Measurements from ENCODE around the gene C9orf50.
"Not testable (repeated sequence)": the region's sequence is repeated elsewhere in the genome, so short reads cannot be mapped to it uniquely, and the experiment has no call there.

Gene C9orf50

DNA sequence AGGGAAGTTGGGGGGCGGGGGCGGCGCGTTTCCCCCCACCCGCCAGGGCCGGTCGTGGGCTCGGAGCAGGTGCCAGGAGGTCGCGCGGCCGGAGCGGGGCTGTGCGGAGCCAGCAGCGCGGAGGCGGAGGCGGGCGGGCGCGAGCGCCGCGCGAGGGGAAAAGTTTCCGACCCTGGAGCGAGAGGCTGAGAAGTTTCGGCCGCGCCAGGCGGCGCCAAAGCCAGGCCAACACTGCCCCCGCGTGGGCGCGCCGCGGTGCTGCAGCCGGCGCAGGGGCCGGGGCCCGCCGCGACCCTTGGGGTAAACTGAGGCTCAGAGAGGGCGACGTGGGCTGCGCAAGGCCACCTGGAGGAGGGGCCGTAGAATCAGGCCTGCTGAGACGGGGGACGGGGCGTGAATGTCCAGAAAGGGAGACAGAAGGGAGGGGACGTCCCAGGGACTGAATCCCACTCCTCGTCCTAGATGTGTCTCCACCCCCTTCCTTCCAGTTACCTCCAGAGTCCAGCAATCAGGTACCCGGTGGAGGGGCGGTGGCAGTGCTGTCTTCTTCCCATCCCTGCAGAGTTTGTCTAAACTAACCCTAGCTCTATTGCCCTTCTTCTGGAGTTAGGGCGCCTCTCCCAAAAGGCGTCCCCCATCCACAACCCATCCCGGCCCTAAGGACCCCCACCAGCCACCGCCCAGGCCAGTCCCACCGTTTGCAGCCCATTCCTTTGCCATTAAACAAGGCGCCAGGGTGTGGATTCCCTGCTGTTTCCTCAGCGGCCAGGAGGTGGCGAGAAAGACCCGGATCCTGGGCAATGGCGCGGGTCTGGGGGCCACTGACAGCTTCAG lies 10.2 kb downstream of the C9orf50 start:
- DNase-seq (ENCODE audit: low spot score): no peak

DNA sequence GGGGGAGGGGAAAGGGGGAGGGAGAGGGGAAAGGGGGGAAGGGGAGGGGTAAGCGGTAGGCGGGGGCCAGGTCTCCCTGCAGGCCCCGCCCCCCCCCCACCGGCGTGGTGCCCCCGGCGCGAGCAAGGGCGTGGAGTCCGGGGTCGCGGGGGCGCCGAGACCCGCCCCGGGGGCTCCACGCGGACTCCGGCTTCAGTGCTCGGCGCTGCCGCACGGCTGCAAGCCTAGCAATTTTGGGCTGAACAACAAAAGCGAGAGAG lies 10.8 kb downstream of the C9orf50 start:
- no peak for DNase-seq (ENCODE audit: low spot score)

DNA sequence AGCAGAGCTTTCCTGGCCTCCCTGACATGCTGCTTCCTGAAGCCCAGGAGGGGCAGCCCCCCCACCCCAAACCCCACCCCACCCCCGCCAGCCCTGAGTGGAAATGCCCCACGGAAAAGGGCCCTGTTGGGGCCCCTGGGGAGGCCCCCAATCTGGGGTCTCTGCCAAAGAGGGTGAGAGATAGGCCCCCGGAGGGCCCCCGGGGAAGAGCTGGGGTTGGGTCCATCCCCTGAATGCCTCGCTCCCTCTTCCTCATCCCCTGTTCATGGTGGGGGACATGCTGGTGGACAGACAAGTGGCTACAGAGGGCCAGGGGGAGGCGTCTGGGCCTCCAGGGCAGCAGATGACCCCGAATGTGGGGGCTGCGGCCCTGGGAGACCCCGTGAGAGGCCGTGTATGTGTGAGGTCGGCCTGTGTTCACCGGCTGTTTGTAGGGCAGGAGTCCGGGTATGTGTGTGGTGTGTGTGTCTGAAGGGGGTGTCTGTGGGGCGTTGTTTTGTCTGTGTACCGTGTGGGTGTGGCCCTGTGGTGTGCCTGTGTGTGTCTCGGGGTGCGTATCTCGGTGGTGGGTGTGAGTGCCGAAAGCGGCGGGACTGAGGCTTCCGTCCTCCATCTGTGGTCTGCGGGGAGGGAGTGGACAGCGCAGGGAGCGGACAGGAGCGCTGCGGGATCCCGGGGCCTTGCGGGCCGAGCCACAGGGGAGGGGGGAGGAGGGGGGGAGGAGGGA lies 11.3 kb downstream of the C9orf50 start:
- no peak for DNase-seq (ENCODE audit: low spot score)

DNA sequence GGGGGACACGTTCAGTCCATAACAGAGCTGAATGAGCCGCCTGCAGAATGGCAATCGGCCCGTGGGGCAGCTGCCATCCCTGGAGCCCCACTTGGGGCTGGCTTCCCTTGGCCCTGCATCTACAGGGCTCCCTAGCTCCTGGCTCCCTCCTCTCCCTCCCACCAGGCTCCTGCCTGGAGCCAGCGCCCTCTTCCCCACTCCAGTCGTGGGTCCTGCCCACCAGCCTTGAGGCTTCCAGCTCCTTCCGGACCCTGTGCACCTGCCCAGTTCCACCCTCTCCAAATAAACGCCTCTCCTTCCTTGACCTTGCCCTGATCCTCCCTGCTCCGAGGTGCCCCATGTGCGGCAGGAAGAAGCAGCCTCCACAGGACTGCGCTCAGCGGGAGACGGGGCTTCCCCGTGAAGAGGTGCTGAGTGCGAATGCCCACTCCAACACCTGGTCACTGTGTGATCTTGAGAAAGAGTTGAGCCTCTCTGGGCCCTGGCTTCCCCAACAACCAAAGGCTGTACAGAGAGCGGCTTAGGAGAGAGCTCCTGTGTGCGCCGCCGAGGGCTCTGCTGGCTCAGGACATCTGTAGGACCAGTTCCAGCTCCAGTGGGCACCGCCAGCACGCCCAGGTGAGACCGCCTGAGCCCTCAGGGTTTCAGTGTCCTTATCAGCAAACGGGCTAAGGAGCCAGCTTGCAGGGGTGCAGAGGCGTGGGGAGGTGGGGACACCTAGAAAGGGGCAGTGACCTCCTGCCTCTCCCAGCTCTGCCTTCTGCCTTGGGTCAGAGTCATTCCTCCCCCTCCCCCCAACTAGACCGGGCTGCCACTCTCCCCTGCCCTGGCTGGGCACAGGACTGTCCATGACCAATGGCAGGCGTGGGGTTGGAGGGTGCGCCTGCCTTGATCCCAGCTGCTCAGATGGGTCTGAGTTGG lies 12.1 kb downstream of the C9orf50 start:
- DNase-seq (ENCODE audit: low spot score): no peak

DNA sequence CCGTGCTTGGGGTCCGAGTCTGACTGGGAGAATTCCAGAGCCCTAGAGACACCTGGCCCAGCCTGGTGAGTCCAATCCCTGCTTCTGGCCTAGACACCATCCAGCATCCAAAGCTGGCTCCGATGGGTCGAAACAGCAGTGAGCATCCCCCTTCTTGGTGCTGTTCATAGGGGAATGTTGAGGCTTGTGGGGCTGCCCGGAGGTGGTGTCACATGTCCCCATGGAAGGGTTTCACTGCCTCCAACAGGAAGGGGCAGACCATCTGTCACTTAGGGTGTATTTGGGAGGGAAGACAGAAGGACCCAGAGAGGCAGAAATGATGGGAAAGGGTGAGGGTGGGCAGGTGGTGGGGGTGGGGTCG lies 13.9 kb downstream of the C9orf50 start:
- no peak for DNase-seq (ENCODE audit: low spot score)

DNA sequence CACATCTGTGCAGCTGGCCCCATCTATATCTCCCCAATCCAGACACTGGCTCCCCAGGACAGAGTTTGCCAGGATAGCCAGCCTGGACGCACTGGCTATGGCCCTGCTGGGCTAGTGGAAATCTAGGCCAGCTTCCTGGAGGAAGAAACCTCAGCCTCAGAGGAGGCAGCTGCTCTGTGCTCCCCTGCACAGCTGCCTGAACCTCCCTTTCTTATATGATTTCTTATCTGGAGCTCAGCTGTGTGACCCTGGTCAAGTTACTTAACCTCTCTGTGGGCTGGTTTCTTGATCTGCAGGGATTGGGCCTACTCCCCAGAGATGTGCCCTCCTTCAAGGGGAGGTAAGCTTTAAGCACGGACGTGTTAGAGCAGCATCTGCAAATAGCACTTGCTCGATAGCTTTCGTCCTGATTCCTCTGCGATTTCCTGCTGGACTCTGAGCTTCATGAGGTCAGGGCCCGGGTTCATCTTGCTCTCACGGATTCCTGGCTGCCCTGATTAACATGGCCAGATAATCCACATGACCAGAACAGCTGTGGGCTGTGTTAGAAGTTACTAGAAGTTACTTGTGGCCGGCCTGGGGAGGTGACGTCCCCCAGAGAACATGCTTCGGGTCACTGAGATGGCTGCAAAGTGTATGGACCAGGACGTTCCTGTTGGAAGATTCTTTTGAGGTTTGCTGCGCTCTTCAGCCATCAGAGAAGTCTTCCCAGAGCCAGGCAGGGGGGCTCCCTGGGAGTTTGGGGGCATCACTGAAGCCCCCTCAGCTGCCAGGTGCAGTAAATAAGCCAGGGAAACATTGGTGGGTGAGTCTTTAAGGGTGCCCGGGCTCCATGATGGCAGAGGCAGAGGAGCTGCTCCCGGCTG lies 14.5 kb downstream of the C9orf50 start:
- no peak for DNase-seq (ENCODE audit: low spot score)

DNA sequence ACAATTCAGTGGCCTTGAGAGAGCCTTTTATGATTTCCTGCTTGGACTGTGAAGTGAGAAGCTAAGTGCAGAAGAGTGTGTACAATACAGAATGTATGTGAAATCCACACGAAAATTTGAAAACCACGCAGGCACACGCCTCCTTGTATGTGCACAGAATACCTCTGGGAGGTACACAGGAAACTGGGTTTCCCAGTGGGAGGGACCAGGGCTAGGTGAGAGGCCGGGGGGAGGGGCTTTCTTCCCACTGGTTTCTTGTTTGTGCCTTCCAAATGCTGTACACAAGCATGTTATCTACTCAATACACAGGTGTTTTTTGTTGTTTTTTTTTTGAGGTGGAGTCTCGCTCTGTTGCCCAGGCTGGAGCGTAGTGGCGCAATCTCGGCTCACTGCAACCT lies 16.1 kb downstream of the C9orf50 start:
- no peak for DNase-seq (ENCODE audit: low spot score)

DNA sequence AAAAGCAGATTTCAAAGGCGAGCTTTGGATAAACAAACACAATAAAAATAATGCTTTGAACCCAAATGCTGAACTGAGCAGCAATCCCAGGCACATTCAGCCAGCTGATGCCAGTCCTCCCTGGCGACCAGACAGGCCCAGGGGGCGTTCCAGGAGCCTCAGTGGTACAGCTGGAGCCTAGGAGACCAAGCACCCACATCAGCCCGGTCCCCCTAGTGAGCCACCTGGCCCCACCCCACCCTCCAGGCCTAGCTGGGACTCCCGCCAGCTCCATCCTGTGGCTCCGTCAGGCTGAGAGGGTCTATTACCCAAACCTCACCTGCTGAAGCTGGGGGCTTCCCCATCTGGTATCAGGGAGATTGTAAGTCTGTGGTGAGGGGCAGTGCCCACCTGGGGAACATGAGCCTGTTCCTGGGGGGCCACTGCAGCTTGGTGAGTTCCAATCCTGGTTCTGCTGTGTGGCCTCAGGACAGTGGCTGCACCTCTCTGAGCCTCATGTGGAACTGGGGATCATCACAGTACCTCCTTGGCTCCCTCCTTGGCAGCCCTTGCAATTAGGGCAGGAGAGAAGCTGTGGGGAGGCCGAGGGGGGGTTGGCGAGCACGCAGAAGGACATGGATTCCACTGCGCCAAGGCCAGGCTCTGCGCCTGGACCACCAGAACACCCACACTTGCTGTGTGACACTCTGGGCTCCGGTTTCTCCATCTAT lies 16.7 kb downstream of the C9orf50 start:
- DNase-seq (ENCODE audit: low spot score): no peak

DNA sequence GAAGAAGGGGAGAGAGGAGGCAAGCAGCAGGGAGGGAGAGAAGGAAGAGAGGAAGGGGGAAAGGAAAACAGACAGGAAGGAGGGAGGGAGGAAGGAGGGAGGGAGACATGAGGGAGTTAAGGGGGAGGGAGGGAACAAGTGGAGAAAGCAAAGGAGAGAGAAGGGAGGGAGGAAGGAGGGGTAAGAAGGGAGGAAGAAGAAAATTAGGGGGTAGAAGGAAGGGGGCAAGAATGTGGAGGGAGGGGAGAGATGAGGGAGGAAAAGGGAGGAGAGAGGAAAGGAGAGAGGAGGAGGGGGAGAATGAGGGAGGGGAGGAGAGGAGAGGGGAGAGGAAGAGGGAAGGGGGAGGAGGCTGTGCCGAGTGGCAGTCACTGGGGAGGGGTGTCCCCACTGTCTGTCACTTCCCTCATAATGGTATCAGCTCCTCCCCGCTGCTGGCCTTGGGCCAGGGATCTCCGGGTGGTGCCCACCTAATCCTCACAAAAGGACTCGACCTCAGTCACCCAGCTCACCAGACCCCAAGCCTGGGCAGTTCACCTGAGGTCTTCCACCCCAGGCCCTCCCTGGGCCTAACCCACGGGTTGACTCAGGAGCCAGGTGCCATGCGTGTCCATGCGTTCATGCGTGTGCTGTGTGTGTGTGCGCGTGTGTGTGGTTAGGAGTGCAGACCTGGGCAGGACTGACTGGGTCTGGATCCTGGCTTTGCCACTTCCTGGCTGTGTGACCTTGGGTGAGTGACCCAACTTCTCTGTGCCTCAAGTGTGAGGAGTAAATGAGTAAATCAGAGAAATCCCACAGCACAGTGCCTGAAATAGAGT lies 18.1 kb downstream of the C9orf50 start:
- no peak for DNase-seq (ENCODE audit: low spot score)

DNA sequence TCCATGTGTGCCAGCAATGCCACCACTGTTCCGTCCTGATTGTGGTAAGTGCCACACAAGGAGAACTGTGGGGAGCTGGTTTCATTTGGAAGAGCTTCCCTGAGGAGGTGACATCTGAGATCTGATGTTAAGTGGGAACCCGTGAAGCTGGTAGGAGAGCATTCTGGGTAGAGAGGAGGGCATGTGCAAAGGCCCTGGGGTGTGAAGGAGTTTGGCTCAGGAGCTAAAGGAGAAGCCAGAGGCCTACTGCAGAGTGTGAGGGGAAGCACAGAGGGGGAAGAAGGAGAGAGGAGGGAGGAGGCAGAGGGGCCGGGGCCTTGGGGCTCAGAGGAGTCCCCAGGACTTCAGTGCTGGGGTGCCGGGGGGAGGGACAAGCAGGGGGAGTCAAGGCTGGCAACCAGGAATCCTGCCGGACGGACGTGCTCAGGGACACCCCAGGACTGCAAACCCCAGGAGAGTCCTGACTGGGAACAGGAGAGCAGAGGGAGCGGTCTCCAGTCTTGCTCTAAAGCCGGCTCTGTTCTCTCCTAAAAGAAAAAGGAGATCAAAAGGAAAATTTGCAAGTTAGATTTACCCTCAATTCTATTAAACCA lies 19.7 kb downstream of the C9orf50 start:
- no peak for DNase-seq (ENCODE audit: low spot score)

DNA sequence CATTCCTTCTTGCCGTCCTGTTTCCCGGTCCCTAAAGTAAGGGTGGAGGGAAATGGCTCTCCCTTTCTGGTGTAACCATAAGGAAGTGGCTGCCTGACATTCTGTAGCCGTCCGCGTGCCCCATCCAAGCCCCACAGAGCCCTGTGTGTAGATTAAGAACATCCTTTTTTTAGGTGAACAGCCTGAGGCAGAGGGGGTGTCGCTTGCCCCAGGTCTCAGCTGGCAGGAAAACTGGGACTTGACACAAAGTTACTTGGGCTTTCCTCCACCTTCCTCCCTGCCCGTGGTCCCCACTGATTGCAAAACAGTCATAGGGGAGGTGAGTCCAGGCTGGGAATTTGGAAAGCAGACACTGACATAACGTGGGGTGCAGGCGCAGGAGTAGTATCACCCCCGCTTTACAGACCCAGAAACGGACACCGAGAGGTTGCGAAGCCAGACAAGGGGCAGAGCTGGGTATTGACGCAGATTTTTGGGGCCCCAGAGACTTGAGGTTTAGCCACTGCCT lies 22.8 kb downstream of the C9orf50 start:
- DNase-seq (ENCODE audit: low spot score): no peak

DNA sequence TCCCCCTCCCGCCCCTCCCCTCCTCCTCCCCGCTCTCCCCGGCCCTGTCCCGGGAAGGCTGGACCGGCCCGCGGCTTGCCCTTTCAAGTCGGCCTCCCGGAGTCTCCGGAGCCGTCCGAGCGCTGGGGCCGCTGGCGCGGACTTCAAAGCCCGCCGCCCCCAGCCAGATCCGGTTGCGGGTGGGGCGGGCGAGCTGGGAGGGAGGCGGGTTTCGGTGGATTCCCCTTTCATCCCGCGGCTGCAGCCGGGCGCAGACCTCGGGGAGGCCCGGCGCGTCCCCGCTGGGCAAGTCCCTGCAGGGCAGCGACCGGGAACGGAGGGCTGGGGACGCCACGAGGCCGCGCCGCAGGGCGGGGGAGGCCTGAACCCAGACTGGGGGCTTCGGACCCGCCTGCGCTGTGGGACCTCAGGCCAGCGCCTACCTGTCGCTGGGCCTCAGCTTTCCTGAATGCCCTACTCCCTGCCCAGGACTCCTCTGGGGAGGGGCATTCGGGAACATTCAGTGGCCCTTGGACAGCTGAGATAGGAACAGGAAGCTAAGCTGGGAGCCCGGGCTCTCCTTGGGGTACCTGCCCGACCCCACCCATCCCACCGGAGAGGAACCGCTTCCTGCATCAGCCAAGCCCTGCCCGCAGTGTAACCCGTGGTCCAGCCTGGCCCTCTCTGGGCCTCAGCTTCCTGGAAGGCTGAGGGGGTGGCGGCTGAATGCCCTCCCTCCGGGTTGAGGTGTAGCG lies 23.4 kb downstream of the C9orf50 start:
- no peak for DNase-seq (ENCODE audit: low spot score)

DNA sequence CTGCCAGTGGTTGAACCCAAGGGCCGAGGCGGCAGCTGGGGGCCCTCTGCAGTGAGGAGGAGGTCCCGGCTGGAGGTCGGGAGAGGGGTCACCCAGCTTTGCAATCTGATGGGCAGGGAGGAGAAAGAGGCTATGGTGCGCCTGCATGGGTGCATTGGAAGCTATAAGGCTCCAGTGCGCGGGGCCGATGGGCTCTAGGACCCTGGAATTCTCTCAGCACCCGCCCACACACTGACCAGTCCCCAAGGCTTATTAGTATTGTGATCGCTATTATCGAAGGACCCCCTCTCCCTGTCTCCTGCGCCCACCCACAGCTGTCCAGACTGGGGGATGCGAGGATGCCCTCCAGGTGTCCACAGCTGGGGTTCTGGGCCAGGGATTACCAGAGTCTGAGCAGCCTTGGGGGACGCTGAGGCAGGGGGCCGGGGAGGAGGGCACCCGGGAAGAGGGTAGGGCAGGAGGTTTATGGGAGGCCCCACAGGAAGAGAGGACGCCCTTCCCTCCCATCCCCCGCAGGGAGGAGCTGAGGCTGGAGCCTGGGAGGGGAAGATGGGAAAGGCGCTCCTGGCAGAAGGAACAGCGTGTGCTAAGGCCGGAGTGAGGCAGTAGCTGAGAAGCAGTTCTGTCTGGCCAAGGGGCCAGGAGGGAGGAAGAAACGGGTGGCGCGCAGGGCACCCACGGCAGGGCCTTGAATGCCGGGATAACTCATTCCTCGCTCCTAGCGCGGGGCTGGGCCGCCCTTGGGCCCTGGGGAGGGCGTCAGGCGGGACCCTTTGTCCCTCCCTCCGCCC lies 24.2 kb downstream of the C9orf50 start:
- DNase-seq (ENCODE audit: low spot score): no peak

DNA sequence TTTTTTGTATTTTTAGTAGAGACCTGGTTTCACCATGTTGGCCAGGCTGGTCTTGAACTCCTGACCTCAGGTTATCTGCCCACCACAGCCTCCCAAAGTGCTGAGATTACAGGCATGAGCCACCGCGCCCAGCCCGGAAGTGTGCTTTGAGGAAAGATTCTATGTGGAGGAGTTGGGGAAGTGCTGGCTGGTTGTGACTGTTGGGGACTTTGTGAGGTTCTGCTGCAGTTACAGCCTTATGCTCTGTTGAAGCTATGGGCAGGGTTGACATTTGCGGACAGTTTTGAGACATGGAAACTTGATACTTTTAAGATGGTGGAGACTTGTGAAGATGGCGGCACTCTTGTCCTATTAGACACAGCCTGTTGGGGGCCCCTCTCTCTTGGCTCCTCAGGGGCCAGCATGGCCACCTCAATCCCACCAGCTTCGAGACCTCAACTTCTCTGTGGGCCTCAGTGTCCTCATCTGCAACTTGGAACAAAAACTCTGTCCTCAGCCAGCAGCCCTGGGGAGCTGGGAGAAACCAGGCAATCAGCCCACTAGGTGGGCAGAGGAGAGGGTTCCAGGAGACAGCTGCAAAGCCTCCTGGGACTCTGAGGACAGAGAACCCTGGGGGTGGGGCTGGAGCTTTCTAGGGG lies 24.9 kb downstream of the C9orf50 start:
- no peak for DNase-seq (ENCODE audit: low spot score)

DNA sequence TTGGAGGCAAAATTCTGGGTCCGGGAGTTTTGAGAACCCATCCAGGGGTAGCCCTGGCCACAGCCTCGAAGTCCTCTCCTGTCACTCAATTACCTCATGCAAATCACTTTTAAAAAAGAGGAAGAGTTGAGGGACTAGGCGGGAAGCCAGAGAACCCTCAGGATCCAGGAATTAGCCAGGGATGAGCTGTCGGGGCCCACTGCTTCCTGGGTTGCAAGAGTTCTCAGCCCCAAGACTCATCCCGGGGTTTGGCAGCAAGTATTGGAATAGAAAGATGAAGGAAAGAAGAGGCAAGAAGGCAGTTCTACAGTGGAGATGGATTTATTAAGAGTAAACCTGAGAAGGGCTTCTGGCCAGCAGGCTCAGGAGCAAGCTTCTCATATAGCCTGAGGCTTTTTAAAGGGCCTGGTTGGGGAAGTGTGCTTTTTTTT lies 25.6 kb downstream of the C9orf50 start:
- DNase-seq (ENCODE audit: low spot score): no peak

DNA sequence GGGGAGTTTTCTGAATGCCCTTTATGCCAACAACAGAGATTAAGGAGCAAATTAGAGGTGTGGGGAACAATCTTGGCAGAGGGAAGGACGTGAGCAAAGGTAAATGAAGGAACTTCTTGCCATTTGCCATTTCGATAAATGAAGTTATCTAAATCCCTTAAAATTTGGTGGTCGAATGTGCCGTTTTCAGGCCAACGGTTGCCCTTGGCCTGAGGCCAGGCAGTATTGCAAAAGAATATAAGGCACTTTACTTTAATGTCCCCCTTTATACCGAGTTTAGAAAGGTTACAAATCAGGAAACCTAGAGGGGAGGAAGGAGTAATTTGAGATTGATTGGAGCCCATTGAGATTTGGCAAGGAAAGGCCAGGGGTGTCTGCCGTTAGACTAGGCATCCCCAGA lies 26.3 kb downstream of the C9orf50 start:
- DNase-seq (ENCODE audit: low spot score): no peak

DNA sequence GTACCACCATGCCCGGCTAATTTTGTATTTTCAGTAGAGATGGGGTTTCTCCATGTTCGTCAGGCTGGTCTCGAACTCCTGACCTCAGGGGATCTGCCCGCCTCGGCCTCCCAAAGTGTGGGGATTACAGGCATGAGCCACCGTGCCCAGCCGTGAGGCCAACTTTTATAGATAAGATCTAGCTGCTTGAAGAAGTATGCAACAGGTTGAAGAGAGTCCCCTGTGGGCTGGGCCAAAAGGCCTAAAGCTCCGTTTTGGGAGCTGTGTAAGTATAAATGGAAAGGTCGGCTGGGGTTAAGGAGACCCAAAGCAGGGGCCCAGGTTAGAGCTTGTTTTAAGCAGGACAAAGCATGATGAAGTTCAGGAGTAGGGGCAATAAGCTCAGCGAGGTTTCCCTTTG lies 28.1 kb downstream of the C9orf50 start:
- DNase-seq (ENCODE audit: low spot score): not testable (repeated sequence)

DNA sequence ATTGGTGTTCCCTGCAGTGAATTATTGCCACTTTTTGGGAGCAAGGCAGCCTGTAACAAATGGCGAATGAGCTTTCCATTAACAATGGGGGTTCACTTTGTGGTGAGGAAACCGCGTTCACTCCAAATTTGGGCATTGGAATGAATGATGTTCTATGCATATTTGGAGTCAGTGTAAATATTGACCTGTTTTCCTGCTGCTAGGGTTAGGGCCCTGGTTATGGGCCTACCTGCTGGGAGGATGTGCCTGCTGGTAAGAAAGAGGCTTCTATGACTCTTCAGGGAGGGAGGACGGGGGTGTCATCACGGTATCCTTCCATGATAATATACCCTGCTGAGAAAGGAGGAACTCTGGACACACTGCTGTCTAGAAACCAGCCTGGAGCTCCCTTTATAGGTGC lies 29.0 kb downstream of the C9orf50 start:
- no peak for DNase-seq (ENCODE audit: low spot score)

Measured in pons (tissue), 1 donor.